Measurements from ENCODE around the gene CTNNBIP1. TPM values are rescaled to one million over a fixed set of nuclear protein-coding genes. Genes with fewer than 3 reads are reported as not detected.

The CTNNBIP1 gene
- polyA plus RNA-seq, 1 donor (not counting 4 experiments of a cell fraction or from before 2014, with no cell fraction given): 92.3 TPM

GRCh38 chr1:9820521-9820920, 89.5 kb downstream of the CTNNBIP1 start:
- no peak for TF ChIP-seq EZH2 (IDR thresholded peaks at IDR 0.05; ENCODE audit: low read length)
- TF ChIP-seq, protein P1, sequence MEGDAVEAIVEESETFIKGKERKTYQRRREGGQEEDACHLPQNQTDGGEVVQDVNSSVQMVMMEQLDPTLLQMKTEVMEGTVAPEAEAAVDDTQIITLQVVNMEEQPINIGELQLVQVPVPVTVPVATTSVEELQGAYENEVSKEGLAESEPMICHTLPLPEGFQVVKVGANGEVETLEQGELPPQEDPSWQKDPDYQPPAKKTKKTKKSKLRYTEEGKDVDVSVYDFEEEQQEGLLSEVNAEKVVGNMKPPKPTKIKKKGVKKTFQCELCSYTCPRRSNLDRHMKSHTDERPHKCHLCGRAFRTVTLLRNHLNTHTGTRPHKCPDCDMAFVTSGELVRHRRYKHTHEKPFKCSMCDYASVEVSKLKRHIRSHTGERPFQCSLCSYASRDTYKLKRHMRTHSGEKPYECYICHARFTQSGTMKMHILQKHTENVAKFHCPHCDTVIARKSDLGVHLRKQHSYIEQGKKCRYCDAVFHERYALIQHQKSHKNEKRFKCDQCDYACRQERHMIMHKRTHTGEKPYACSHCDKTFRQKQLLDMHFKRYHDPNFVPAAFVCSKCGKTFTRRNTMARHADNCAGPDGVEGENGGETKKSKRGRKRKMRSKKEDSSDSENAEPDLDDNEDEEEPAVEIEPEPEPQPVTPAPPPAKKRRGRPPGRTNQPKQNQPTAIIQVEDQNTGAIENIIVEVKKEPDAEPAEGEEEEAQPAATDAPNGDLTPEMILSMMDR (optimal IDR thresholded peaks at IDR 0.05 in 1 of 3, IDR thresholded peaks at IDR 0.05 in 1 of 3, conservative IDR thresholded peaks at IDR 0.05 in 1 of 3; ENCODE audit: extremely low read depth in 1 of 3, insufficient read depth in 2 of 3, low read length in 3 of 3): no peak
- H3K27ac ChIP-seq (ENCODE audit: control insufficient read depth, insufficient read depth, low read length): no peak overlapping the region
- dilution Hi-C loops (cut with MboI; ENCODE audit: extremely low pct_ligation_motif_present, low sequenced_read_pairs): no loop called here
- FAIRE-seq: no peak
- H4K20me1 ChIP-seq (ENCODE audit: control insufficient read depth, extremely low read depth, insufficient read depth, low read length): peaks cover 17% of the 10 kb centered on the region
- H3K4me1 ChIP-seq (ENCODE audit: control insufficient read depth, extremely low read depth, insufficient read depth, low read length): peaks cover 23% of the 10 kb centered on the region
- H3K4me3 ChIP-seq (ENCODE audit: control insufficient read depth in 2 of 3, extremely low read depth in 1 of 3, insufficient read depth in 2 of 3, low read depth in 1 of 3, low read length in 3 of 3): peak overlapping the region in 2 of 3 experiments; percentile 97 to 100
- peak overlapping the region; percentile 97 for H3K4me2 ChIP-seq (ENCODE audit: control insufficient read depth, extremely low read depth, insufficient read depth, low read depth, low read length)
- H3K9me3 ChIP-seq (ENCODE audit: control insufficient read depth, low read depth, low read length): no peaks in the 10 kb centered on the region
- H3K36me3 ChIP-seq (ENCODE audit: control insufficient read depth in 2 of 2, extremely low read depth in 1 of 2, insufficient read depth in 2 of 2, low read length in 2 of 2): peaks cover 0 to 7% of the 10 kb centered on the region in 2 experiments
- peaks cover 79% of the 10 kb centered on the region for H3K79me2 ChIP-seq (ENCODE audit: control insufficient read depth, insufficient read depth, low read length)
- no peaks in the 10 kb centered on the region for H3K27me3 ChIP-seq (ENCODE audit: control insufficient read depth, extremely low read depth, insufficient read depth, low read length)
- H3K9me1 ChIP-seq (ENCODE audit: control insufficient read depth, extremely low read depth, insufficient read depth, low read length): no peaks in the 10 kb centered on the region
- H3K9ac ChIP-seq (ENCODE audit: control insufficient read depth, extremely low read depth, insufficient read depth, low read length): no peak overlapping the region
- no peak for DNase-seq (ENCODE audit: low read depth, low spot score)
- H2AFZ ChIP-seq (ENCODE audit: control insufficient read depth, low read length): no peak overlapping the region

DNA sequence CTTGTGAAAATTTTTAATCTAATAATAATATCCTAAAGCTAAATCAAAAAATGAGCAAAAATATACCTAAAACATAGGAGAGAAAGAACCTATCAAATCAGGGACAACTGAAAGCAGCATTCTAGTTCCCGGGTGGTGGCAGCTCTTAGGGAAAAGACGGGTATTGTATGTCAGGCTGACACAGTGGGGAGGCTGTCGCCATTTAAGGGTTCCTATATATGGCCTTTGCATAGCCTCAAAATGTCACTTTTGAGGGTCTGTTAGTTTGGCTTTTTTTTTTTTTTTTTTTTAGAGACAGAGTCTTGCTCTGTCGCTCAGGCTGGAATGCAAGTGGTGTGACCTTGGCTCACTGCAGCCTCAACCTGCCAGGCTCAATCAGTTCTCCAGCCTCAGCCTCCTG, 92.3 kb downstream of the CTNNBIP1 start:
- TF ChIP-seq, protein P1 (optimal IDR thresholded peaks at IDR 0.05 in 1 of 3, IDR thresholded peaks at IDR 0.05 in 1 of 3, conservative IDR thresholded peaks at IDR 0.05 in 1 of 3; ENCODE audit: extremely low read depth in 1 of 3, insufficient read depth in 2 of 3, low read length in 3 of 3): no peak
- no peak for TF ChIP-seq EZH2 (IDR thresholded peaks at IDR 0.05; ENCODE audit: low read length)
- H3K9me3 ChIP-seq (ENCODE audit: control insufficient read depth, low read depth, low read length): no peaks in the 10 kb centered on the region
- no peak overlapping the region for H3K4me2 ChIP-seq (ENCODE audit: control insufficient read depth, extremely low read depth, insufficient read depth, low read depth, low read length)
- peaks cover 98% of the 10 kb centered on the region for H3K79me2 ChIP-seq (ENCODE audit: control insufficient read depth, insufficient read depth, low read length)
- H3K27me3 ChIP-seq (ENCODE audit: control insufficient read depth, extremely low read depth, insufficient read depth, low read length): no peaks in the 10 kb centered on the region
- no peak overlapping the region for H3K9ac ChIP-seq (ENCODE audit: control insufficient read depth, extremely low read depth, insufficient read depth, low read length)
- peaks cover 0 to 7% of the 10 kb centered on the region in 2 experiments for H3K36me3 ChIP-seq (ENCODE audit: control insufficient read depth in 2 of 2, extremely low read depth in 1 of 2, insufficient read depth in 2 of 2, low read length in 2 of 2)
- DNase-seq (ENCODE audit: low read depth, low spot score) (no peak), FAIRE-seq (no peak)
- H3K27ac ChIP-seq (ENCODE audit: control insufficient read depth, insufficient read depth, low read length): no peak overlapping the region
- H3K9me1 ChIP-seq (ENCODE audit: control insufficient read depth, extremely low read depth, insufficient read depth, low read length): no peaks in the 10 kb centered on the region
- dilution Hi-C loops (cut with MboI; ENCODE audit: extremely low pct_ligation_motif_present, low sequenced_read_pairs): no loop called here
- no peak overlapping the region for H3K4me3 ChIP-seq (ENCODE audit: control insufficient read depth in 2 of 3, extremely low read depth in 1 of 3, insufficient read depth in 2 of 3, low read depth in 1 of 3, low read length in 3 of 3)
- H3K4me1 ChIP-seq (ENCODE audit: control insufficient read depth, extremely low read depth, insufficient read depth, low read length): peaks cover 12% of the 10 kb centered on the region
- H2AFZ ChIP-seq (ENCODE audit: control insufficient read depth, low read length): no peak overlapping the region
- H4K20me1 ChIP-seq (ENCODE audit: control insufficient read depth, extremely low read depth, insufficient read depth, low read length): peaks cover 23% of the 10 kb centered on the region

Data from keratinocyte (primary cell).